ENCODE results near the gene SYT9. TPM values are rescaled to one million over a fixed set of nuclear protein-coding genes. Genes with fewer than 3 reads are reported as not detected.

SYT9 gene
- polyA plus RNA-seq, 12 donors, result 0.14 to 2.3 (median 0.54) TPM; not detected in 2

GRCh38 chr11:7469351-7469865, 217.7 kb downstream of the SYT9 start:
- DNase-seq, result no peak

GRCh38 chr11:7471071-7471470, 219.4 kb downstream of the SYT9 start:
- DNase-seq, result no peak

- DNase-seq, result no peak
Observed at GRCh38 chr11:7473717-7474116, 222.0 kb downstream of the SYT9 start.

- DNase-seq, result peak; percentile 15
Observed at GRCh38 chr11:7480113-7480512, 228.4 kb downstream of the SYT9 start.

GRCh38 chr11:7484131-7484530, 232.4 kb downstream of the SYT9 start:
- DNase-seq, result no peak

GRCh38 chr11:7484645-7485044, 232.9 kb downstream of the SYT9 start:
- no peak for DNase-seq

GRCh38 chr11:7485186-7486097, 233.7 kb downstream of the SYT9 start, which contains the start of gene OLFML1:
OLFML1 (plus strand) TSS chr11:7485506; CDS start chr11:7485876, 370 bp downstream.
- peak; percentile 90 for DNase-seq

- DNase-seq, result no peak
Observed at GRCh38 chr11:7486098-7486780, 234.5 kb downstream of the SYT9 start.

- peak; percentile 75 for DNase-seq
Observed at GRCh38 chr11:7486781-7487140, 235.1 kb downstream of the SYT9 start.

GRCh38 chr11:7487360-7487759, 235.7 kb downstream of the SYT9 start:
- DNase-seq, result no peak

- no peak for DNase-seq
Observed at GRCh38 chr11:7488681-7489080, 237.0 kb downstream of the SYT9 start.

GRCh38 chr11:7489376-7489775, 237.7 kb downstream of the SYT9 start:
- no peak for DNase-seq

- DNase-seq, result no peak
Observed at GRCh38 chr11:7490054-7490453, 238.3 kb downstream of the SYT9 start.

- no peak for DNase-seq
Observed at GRCh38 chr11:7490535-7490934, 238.8 kb downstream of the SYT9 start.

- no peak for DNase-seq
Observed at GRCh38 chr11:7492253-7492652, 240.5 kb downstream of the SYT9 start.

- DNase-seq, result no peak
Observed at GRCh38 chr11:7493670-7494069, 242.0 kb downstream of the SYT9 start.

GRCh38 chr11:7494086-7494745, 242.5 kb downstream of the SYT9 start:
- DNase-seq, result no peak

- no peak for DNase-seq
Observed at GRCh38 chr11:7495882-7496551, 244.3 kb downstream of the SYT9 start.

- no peak for DNase-seq
Observed at GRCh38 chr11:7498193-7498592, 246.5 kb downstream of the SYT9 start.

- no peak for DNase-seq
Observed at GRCh38 chr11:7499081-7499480, 247.4 kb downstream of the SYT9 start.

- no peak for DNase-seq
Observed at GRCh38 chr11:7500251-7500650, 248.5 kb downstream of the SYT9 start.

- no peak for DNase-seq
Observed at GRCh38 chr11:7501251-7501650, 249.5 kb downstream of the SYT9 start.
